H9 (cell line): Measurements from ENCODE around the gene RALBP1. TPM values are rescaled to one million over a fixed set of nuclear protein-coding genes. Genes with fewer than 3 reads are reported as not detected.

Experiments used
- DNase-seq: peaks from one replicate; pipeline ENCODE4 v3.0.0-alpha.2; 2017
- H2AFZ ChIP-seq: one replicate; pipeline ENCODE4 v1.6.1; 2013; ENCODE audit warnings: mild to moderate bottlenecking, low read length, control low read depth, moderate library complexity
- H2AK5ac ChIP-seq: 2 replicates; pipeline ENCODE4 v1.6.1; 2013; ENCODE audit warnings: low read length, control low read depth, mixed read lengths; ENCODE audit not compliant: insufficient read length
- H2BK120ac ChIP-seq: one replicate; pipeline ENCODE4 v1.6.1; 2013; ENCODE audit warnings: low read depth, mild to moderate bottlenecking, low read length, control low read depth, inconsistent platforms; ENCODE audit not compliant: poor library complexity, severe bottlenecking
- H2BK12ac ChIP-seq: 2 replicates; pipeline ENCODE4 v1.6.1; 2013; ENCODE audit warnings: low read length, control low read depth, mixed read lengths, low read depth; ENCODE audit not compliant: insufficient read length
- H2BK15ac ChIP-seq: 2 replicates; pipeline ENCODE4 v1.6.1; 2013; ENCODE audit warnings: low read depth, low read length, control low read depth
- H2BK20ac ChIP-seq: one replicate; pipeline ENCODE4 v1.6.1; 2013; ENCODE audit warnings: low read depth, mild to moderate bottlenecking, low read length, control low read depth, inconsistent platforms; ENCODE audit not compliant: poor library complexity, severe bottlenecking
- H2BK5ac ChIP-seq: 2 replicates; pipeline ENCODE4 v1.6.1; 2013; ENCODE audit warnings: low read length, control low read depth, mixed read lengths; ENCODE audit not compliant: insufficient read length
- H3K14ac ChIP-seq: 2 replicates; pipeline ENCODE4 v1.6.1; 2013; ENCODE audit warnings: low read length, control low read depth; ENCODE audit not compliant: insufficient read depth
- H3K18ac ChIP-seq: 2 replicates; pipeline ENCODE4 v1.6.1; 2013; ENCODE audit warnings: low read depth, mild to moderate bottlenecking, mixed read lengths, low read length, control low read depth; ENCODE audit not compliant: insufficient read length
- H3K23ac ChIP-seq: 2 replicates; pipeline ENCODE4 v1.6.1; 2013; ENCODE audit warnings: low read length, control low read depth, mixed read lengths, low read depth; ENCODE audit not compliant: insufficient read length
- H3K23me2 ChIP-seq: 2 replicates; pipeline ENCODE4 v1.6.1; 2013; ENCODE audit warnings: low read depth, mild to moderate bottlenecking, mixed read lengths, low read length, control low read depth; ENCODE audit not compliant: insufficient read length, poor library complexity, severe bottlenecking
- H3K27ac ChIP-seq: 2 replicates; pipeline ENCODE4 v1.5.1; 2013; ENCODE audit warnings: low read length, control low read depth, mixed read lengths, low read depth; ENCODE audit not compliant: insufficient read length
- H3K27me3 ChIP-seq: 2 replicates; pipeline ENCODE4 v1.6.1; 2013; ENCODE audit warnings: low read length, control low read depth, inconsistent platforms; ENCODE audit not compliant: insufficient read depth
- H3K4ac ChIP-seq: 2 replicates; pipeline ENCODE4 v1.6.1; 2013; ENCODE audit warnings: low read depth, mild to moderate bottlenecking, control low read depth, inconsistent platforms, low read length, moderate library complexity
- H3K4me1 ChIP-seq: 2 replicates; pipeline ENCODE4 v1.6.1; 2013; ENCODE audit warnings: low read length, control low read depth, inconsistent platforms; ENCODE audit not compliant: insufficient read depth
- H3K4me2 ChIP-seq: 2 replicates; pipeline ENCODE4 v1.6.1; 2013; ENCODE audit warnings: low read length, control low read depth, mixed read lengths; ENCODE audit not compliant: insufficient read length, insufficient read depth
- H3K56ac ChIP-seq: 2 replicates; pipeline ENCODE4 v1.6.1; 2013; ENCODE audit warnings: low read depth, mild to moderate bottlenecking, mixed read lengths, low read length, control low read depth; ENCODE audit not compliant: insufficient read length
- H3K79me1 ChIP-seq: 2 replicates; pipeline ENCODE4 v1.6.1; 2013; ENCODE audit warnings: low read depth, mild to moderate bottlenecking, moderate library complexity, low read length, control low read depth, inconsistent platforms; ENCODE audit not compliant: insufficient read depth, poor library complexity, severe bottlenecking
- H3K79me2 ChIP-seq: 2 replicates; pipeline ENCODE4 v1.6.1; 2013; ENCODE audit warnings: low read length, control low read depth, inconsistent platforms; ENCODE audit not compliant: insufficient read depth
- H3K9ac ChIP-seq: 2 replicates; pipeline ENCODE4 v1.6.1; 2013; ENCODE audit warnings: low read length, control low read depth, mixed read lengths; ENCODE audit not compliant: insufficient read length; ENCODE audit errors: extremely low read depth
- H3K9me3 ChIP-seq: one replicate; pipeline ENCODE4 v1.6.1; 2013; ENCODE audit warnings: low read depth, low read length, inconsistent platforms; ENCODE audit not compliant: control insufficient read depth
- H3T11ph ChIP-seq: one replicate; pipeline ENCODE4 v1.6.1; 2013; ENCODE audit warnings: mild to moderate bottlenecking, low read length, control low read depth, inconsistent platforms
- H4K20me1 ChIP-seq: one replicate; pipeline ENCODE4 v1.6.1; 2013; ENCODE audit not compliant: control insufficient read depth, insufficient read length, insufficient read depth
- H4K5ac ChIP-seq: 2 replicates; pipeline ENCODE4 v1.6.1; 2013; ENCODE audit warnings: low read depth, mild to moderate bottlenecking, mixed read lengths, low read length, control low read depth; ENCODE audit not compliant: insufficient read length
- H4K8ac ChIP-seq: replicated peaks from 2 replicates; pipeline ENCODE4 v1.6.1; 2013; ENCODE audit warnings: low read length, control low read depth, mixed read lengths, low read depth; ENCODE audit not compliant: insufficient read length
- H4K91ac ChIP-seq: 2 replicates; pipeline ENCODE4 v1.6.1; 2013; ENCODE audit warnings: low read depth, mild to moderate bottlenecking, moderate library complexity, mixed read lengths, low read length, control low read depth; ENCODE audit not compliant: insufficient read length
- H3K27ac Mint-ChIP-seq, 3 experiments: 2 replicates in 2 of 3; 3 replicates in 1 of 3; pipeline ENCODE4 v1.8.0; 2020 to 2021; ENCODE audit warnings: mixed read lengths in 3 of 3, mild to moderate bottlenecking in 1 of 3, moderate library complexity in 1 of 3
- H3K27me3 Mint-ChIP-seq: 2 replicates; pipeline ENCODE4 v1.8.0; 2021; ENCODE audit warnings: low read depth, mild to moderate bottlenecking, moderate library complexity, mixed read lengths
- H3K36me3 Mint-ChIP-seq, 3 experiments: 2 replicates in 2 of 3; 3 replicates in 1 of 3; pipeline ENCODE4 v1.8.0; 2020 to 2021; ENCODE audit warnings: low read depth in 3 of 3, mixed read lengths in 3 of 3; ENCODE audit not compliant: insufficient read depth in 1 of 3
- H3K4me1 Mint-ChIP-seq, 2 experiments: 2 replicates each; pipeline ENCODE4 v1.8.0; 2020; ENCODE audit warnings: mixed read lengths in 2 of 2
- H3K4me3 Mint-ChIP-seq, 2 experiments: 2 replicates in 1 of 2; 3 replicates in 1 of 2; pipeline ENCODE4 v1.8.0; 2020 to 2021; ENCODE audit warnings: mild to moderate bottlenecking in 2 of 2, mixed read lengths in 2 of 2, moderate library complexity in 1 of 2
- H3K9me3 Mint-ChIP-seq, 2 experiments: 2 replicates in 1 of 2; 3 replicates in 1 of 2; pipeline ENCODE4 v1.8.0; 2020; ENCODE audit warnings: mild to moderate bottlenecking in 2 of 2, mixed read lengths in 2 of 2, moderate library complexity in 1 of 2
- CTCF ChIP-seq: fragments of 200-600 bp; sonication (generic); conservative IDR thresholded peaks from 3 replicates; pipeline ENCODE4 v1.8.0; 2021; ENCODE audit warnings: antibody characterized with exemption, mild to moderate bottlenecking
- WGBS: extraction: QIAGEN DNeasy Blood & Tissue Kit; methylation state at CpG from one replicate; pipeline ENCODE4 v1.1.7; 2013; ENCODE audit warnings: missing lambda C conversion rate, low lambda C conversion rate, mixed read lengths; ENCODE audit not compliant: insufficient read length; ENCODE audit errors: extremely low coverage; 5-methylcytosine and 5-hydroxymethylcytosine counted together
- total RNA-seq: library from RNA; stranded (reverse); gene quantifications from 2 replicates; pipeline ENCODE4 v1.2.1, GENCODE V29; 2021

Gene RALBP1
- total RNA-seq, 1 experiment from 2014 or later: 51.0 TPM

- no peak overlapping the region for H2BK120ac ChIP-seq
- no peak for DNase-seq
- no peak for TF ChIP-seq CTCF
- H3K4me1 ChIP-seq: no peaks in the 10 kb centered on the region
- Mint-ChIP-seq H3K27me3 (no peaks in the 10 kb centered on the region), H3K27ac (no peak overlapping the region), H3K4me1 (peaks cover 1% of the 10 kb centered on the region in 2 experiments; a peak in 2 of 4 replicates), H3K36me3 (peaks cover 0 to 19% (median 17%) of the 10 kb centered on the region in 3 experiments; a peak in 6 of 7 replicates), H3K9me3 (no peaks in the 10 kb centered on the region), H3K4me3 (no peak overlapping the region)
- H3K79me1 ChIP-seq: no peaks in the 10 kb centered on the region
- H3K9me3 ChIP-seq: no peaks in the 10 kb centered on the region
- H4K8ac ChIP-seq: no peak overlapping the region
- H3K56ac ChIP-seq: no peak overlapping the region
- no peaks in the 10 kb centered on the region for H3K27me3 ChIP-seq
- H3K9ac ChIP-seq: no peak overlapping the region
- no peak overlapping the region for H3K14ac ChIP-seq
- H2BK12ac ChIP-seq: no peak overlapping the region
- no peak overlapping the region for H4K5ac ChIP-seq
- no peak overlapping the region for H2BK15ac ChIP-seq
- H3K27ac ChIP-seq: no peak overlapping the region
- H2AK5ac ChIP-seq: no peak overlapping the region
- no peak overlapping the region for H2AFZ ChIP-seq
- H3K4me2 ChIP-seq: no peak overlapping the region
- no CpG with 5 or more reads among the region's 6 CpGs for WGBS
- no peak overlapping the region for H3K18ac ChIP-seq
- H3K4ac ChIP-seq: no peak overlapping the region
- no peak overlapping the region for H3K23ac ChIP-seq
- no peak overlapping the region for H4K91ac ChIP-seq
- H2BK5ac ChIP-seq: no peak overlapping the region
- no peaks in the 10 kb centered on the region for H4K20me1 ChIP-seq
- no peaks in the 10 kb centered on the region for H3K23me2 ChIP-seq
- no peaks in the 10 kb centered on the region for H3K79me2 ChIP-seq
- no peak overlapping the region for H3T11ph ChIP-seq
- H2BK20ac ChIP-seq: no peak overlapping the region
Observed at GRCh38 chr18:9517869-9518268, 42.6 kb downstream of the RALBP1 start.
